Trophoblast cell (in vitro differentiated cells and primary cell): ENCODE measurements around the gene NUP54.

ENCODE experiments used
- DNase-seq, 2 donors: peaks; one replicate each; pipeline ENCODE4 v3.0.0-alpha.2; 2016
- H2AFZ ChIP-seq: 2 replicates; pipeline ENCODE4 v1.6.1; 2013; ENCODE audit warnings: low read length, moderate library complexity, mild to moderate bottlenecking; ENCODE audit not compliant: insufficient read depth, poor library complexity
- H2AK5ac ChIP-seq: 2 replicates; pipeline ENCODE4 v1.6.1; 2013; ENCODE audit warnings: mild to moderate bottlenecking, low read length
- H2BK120ac ChIP-seq: 2 replicates; pipeline ENCODE4 v1.6.1; 2013; ENCODE audit warnings: low read length, mild to moderate bottlenecking, moderate library complexity; ENCODE audit not compliant: insufficient read depth, poor library complexity
- H2BK12ac ChIP-seq: 2 replicates; pipeline ENCODE4 v1.6.1; 2013; ENCODE audit warnings: mild to moderate bottlenecking, low read length, moderate library complexity
- H2BK5ac ChIP-seq: 2 replicates; pipeline ENCODE4 v1.6.1; 2013; ENCODE audit warnings: low read length, low read depth, moderate library complexity, mild to moderate bottlenecking; ENCODE audit not compliant: poor library complexity
- H3K14ac ChIP-seq: 2 replicates; pipeline ENCODE4 v1.6.1; 2013; ENCODE audit warnings: mild to moderate bottlenecking, low read length
- H3K18ac ChIP-seq: 2 replicates; pipeline ENCODE4 v1.6.1; 2013; ENCODE audit warnings: mild to moderate bottlenecking, low read length
- H3K23ac ChIP-seq: 2 replicates; pipeline ENCODE4 v1.6.1; 2013; ENCODE audit warnings: low read length
- H3K27ac ChIP-seq: 2 replicates; pipeline ENCODE4 v1.5.1; 2013; ENCODE audit warnings: low read depth, mild to moderate bottlenecking, inconsistent platforms, low read length, moderate library complexity
- H3K27me3 ChIP-seq: 2 replicates; pipeline ENCODE4 v1.6.1; 2013; ENCODE audit warnings: inconsistent platforms, mild to moderate bottlenecking, low read length, moderate library complexity; ENCODE audit not compliant: insufficient read depth
- H3K36me3 ChIP-seq, 2 experiments: 1 replicate in 1 of 2; 2 replicates in 1 of 2; pipeline ENCODE4 v1.6.1; 2013; ENCODE audit warnings: low read length in 2 of 2, mild to moderate bottlenecking in 2 of 2, moderate library complexity in 1 of 2; ENCODE audit not compliant: insufficient read depth in 2 of 2, control insufficient read depth in 1 of 2
- H3K4ac ChIP-seq: 2 replicates; pipeline ENCODE4 v1.6.1; 2013; ENCODE audit warnings: low read depth, mild to moderate bottlenecking, low read length, moderate library complexity
- H3K4me1 ChIP-seq, 2 experiments: 1 replicate in 1 of 2; 2 replicates in 1 of 2; pipeline ENCODE4 v1.6.1; 2013; ENCODE audit warnings: low read length in 2 of 2, mild to moderate bottlenecking in 2 of 2, moderate library complexity in 1 of 2; ENCODE audit not compliant: insufficient read depth in 2 of 2, control insufficient read depth in 1 of 2
- H3K4me2 ChIP-seq: 2 replicates; pipeline ENCODE4 v1.6.1; 2013; ENCODE audit warnings: inconsistent platforms, mild to moderate bottlenecking, low read length, moderate library complexity
- H3K4me3 ChIP-seq: 2 replicates; pipeline ENCODE4 v1.5.1; 2013; ENCODE audit warnings: mild to moderate bottlenecking, low read depth, low read length, inconsistent platforms
- H3K79me1 ChIP-seq: one replicate; pipeline ENCODE4 v1.6.1; 2013; ENCODE audit warnings: low read length
- H3K79me2 ChIP-seq: 2 replicates; pipeline ENCODE4 v1.6.1; 2013; ENCODE audit warnings: low read length, mild to moderate bottlenecking; ENCODE audit not compliant: control insufficient read depth, insufficient read depth, poor library complexity
- H3K9ac ChIP-seq: 2 replicates; pipeline ENCODE4 v1.6.1; 2013; ENCODE audit warnings: mild to moderate bottlenecking, low read length
- H3K9me3 ChIP-seq: 2 replicates; pipeline ENCODE4 v1.6.1; 2013; ENCODE audit warnings: low read depth, mild to moderate bottlenecking, control low read depth, inconsistent platforms, low read length; ENCODE audit not compliant: insufficient read depth
- H4K12ac ChIP-seq: 2 replicates; pipeline ENCODE4 v1.6.1; 2013; ENCODE audit warnings: low read depth, mild to moderate bottlenecking, low read length, moderate library complexity
- H4K8ac ChIP-seq: 2 replicates; pipeline ENCODE4 v1.6.1; 2013; ENCODE audit warnings: low read depth, mild to moderate bottlenecking, low read length, moderate library complexity
- H4K91ac ChIP-seq: one replicate; pipeline ENCODE4 v1.6.1; 2013; ENCODE audit warnings: low read depth, mild to moderate bottlenecking, low read length, moderate library complexity
- WGBS: extraction: QIAGEN DNeasy Blood & Tissue Kit; methylation state at CpG from one replicate; pipeline ENCODE4 v1.1.7; 2013; ENCODE audit warnings: missing lambda C conversion rate; ENCODE audit not compliant: insufficient read length, insufficient coverage; ENCODE audit errors: extremely low coverage; 5-methylcytosine and 5-hydroxymethylcytosine counted together

Gene NUP54

GRCh38 chr4:76187152-76187551 is 39.0 kb upstream of the NUP54 start:
- Histone ChIP-seq H3K4me3 (no peak overlapping the region), H2AFZ (no peak overlapping the region), H3K4me2 (no peak overlapping the region), H3K9ac (no peak overlapping the region), H3K36me3 (peaks cover 3 to 12% of the 10 kb centered on the region in 2 experiments), H4K8ac (no peak overlapping the region), H3K4me1 (no peaks in the 10 kb centered on the region), H2BK12ac (no peak overlapping the region), H3K79me1 (no peaks in the 10 kb centered on the region), H4K12ac (no peak overlapping the region), H4K91ac (no peak overlapping the region), H3K4ac (no peak overlapping the region), H3K18ac (no peak overlapping the region), H3K9me3 (peaks cover 2% of the 10 kb centered on the region), H3K27me3 (no peaks in the 10 kb centered on the region), H2AK5ac (no peak overlapping the region), H3K23ac (no peak overlapping the region), H2BK120ac (no peak overlapping the region), H3K14ac (no peak overlapping the region), H3K79me2 (no peaks in the 10 kb centered on the region), H3K27ac (no peak overlapping the region), H2BK5ac (no peak overlapping the region)
- WGBS = no CpG with 5 or more reads among the region's 3 CpGs
- DNase-seq = no peak

GRCh38 chr4:76182463-76182862 is 34.3 kb upstream of the NUP54 start:
- Histone ChIP-seq H3K27me3 (no peaks in the 10 kb centered on the region), H3K79me2 (no peaks in the 10 kb centered on the region)
- WGBS = no CpG with 5 or more reads among the region's 5 CpGs

GRCh38 chr4:76179398-76180318 is 31.5 kb upstream of the NUP54 start:
- no CpG with 5 or more reads among the region's 11 CpGs for WGBS
- no peak overlapping the region for H2AK5ac ChIP-seq

More at GRCh38 chr4:76182463-76182862, 34.3 kb upstream of the NUP54 start:
- Histone ChIP-seq H4K91ac (no peak overlapping the region), H3K4me2 (no peak overlapping the region), H2AFZ (no peak overlapping the region), H3K4me1 (no peaks in the 10 kb centered on the region), H3K9ac (no peak overlapping the region), H3K36me3 (peaks cover 2 to 6% of the 10 kb centered on the region in 2 experiments), H2BK12ac (no peak overlapping the region), H4K12ac (no peak overlapping the region), H4K8ac (no peak overlapping the region), H2BK120ac (no peak overlapping the region), H2BK5ac (no peak overlapping the region), H3K14ac (no peak overlapping the region), H3K18ac (no peak overlapping the region), H3K9me3 (no peaks in the 10 kb centered on the region), H2AK5ac (no peak overlapping the region), H3K79me1 (no peaks in the 10 kb centered on the region), H3K23ac (no peak overlapping the region), H3K4ac (no peak overlapping the region), H3K4me3 (no peak overlapping the region), H3K27ac (no peak overlapping the region)
- DNase-seq = peak; percentile 46 to 84

GRCh38 chr4:76178296-76178695 is 30.1 kb upstream of the NUP54 start:
- Histone ChIP-seq H3K14ac (no peak overlapping the region), H4K8ac (no peak overlapping the region), H3K9ac (no peak overlapping the region), H3K79me1 (no peaks in the 10 kb centered on the region), H2BK12ac (no peak overlapping the region), H3K27me3 (no peaks in the 10 kb centered on the region), H3K4me2 (no peak overlapping the region), H3K4me3 (no peak overlapping the region), H2AK5ac (no peak overlapping the region), H3K36me3 (peaks cover 2 to 7% of the 10 kb centered on the region in 2 experiments), H2BK5ac (no peak overlapping the region), H3K79me2 (no peaks in the 10 kb centered on the region), H2BK120ac (no peak overlapping the region), H3K23ac (no peak overlapping the region), H2AFZ (no peak overlapping the region), H3K4me1 (no peaks in the 10 kb centered on the region), H4K12ac (no peak overlapping the region), H3K18ac (no peak overlapping the region), H3K4ac (no peak overlapping the region), H3K9me3 (no peaks in the 10 kb centered on the region), H4K91ac (no peak overlapping the region), H3K27ac (no peak overlapping the region)
- WGBS = no CpG with 5 or more reads among the region's 2 CpGs
- no peak for DNase-seq

More at GRCh38 chr4:76179398-76180318, 31.5 kb upstream of the NUP54 start:
- Histone ChIP-seq H3K4me1 (no peaks in the 10 kb centered on the region), H3K36me3 (peaks cover 0 to 4% of the 10 kb centered on the region in 2 experiments), H4K91ac (no peak overlapping the region), H3K4me2 (no peak overlapping the region), H2AFZ (no peak overlapping the region), H3K27ac (no peak overlapping the region), H2BK12ac (no peak overlapping the region), H3K79me2 (no peaks in the 10 kb centered on the region), H3K4me3 (no peak overlapping the region), H3K79me1 (no peaks in the 10 kb centered on the region), H3K9me3 (no peaks in the 10 kb centered on the region), H3K14ac (no peak overlapping the region), H3K4ac (no peak overlapping the region), H3K18ac (peak overlapping the region; percentile 11), H3K27me3 (no peaks in the 10 kb centered on the region), H4K12ac (no peak overlapping the region), H3K23ac (no peak overlapping the region), H3K9ac (no peak overlapping the region), H2BK5ac (no peak overlapping the region), H4K8ac (no peak overlapping the region), H2BK120ac (no peak overlapping the region)
- peak; percentile 85 to 96 for DNase-seq
